IMR-90 (cell line): ENCODE results near the gene CAMP. TPM values are rescaled to one million over a fixed set of nuclear protein-coding genes. Genes with fewer than 3 reads are reported as not detected.

ENCODE experiments used
- ATAC-seq: fragments of 200-7000 bp; cut with Tn5 transposase; 2 replicates; pipeline ENCODE4 v1.9.1; 2020; ENCODE audit warnings: low read depth, mild to moderate bottlenecking, moderate library complexity
- BruUV-seq: library from RNA; stranded (reverse); fragments of 400-500 nt; replicated peaks from 2 replicates; lab custom pipeline; 2021; lab: Mats Ljungman, UMichigan
- CTCF ChIA-PET: fragments of 300-600 bp; formaldehyde crosslinking; extraction: SDS; loops from one replicate; lab custom pipeline; 2021; ENCODE audit warnings: antibody characterized with exemption; lab: Yijun Ruan, JAX
- POLR2A ChIA-PET: fragments of 300-600 bp; sonication (Branson Sonifier 250); formaldehyde crosslinking; loops from one replicate; lab custom pipeline; 2022; ENCODE audit warnings: antibody characterized with exemption; ENCODE audit not compliant: unreplicated experiment; lab: Charles Lee
- DNase-seq: peaks from one replicate; pipeline ENCODE4 v3.0.0; 2013
- H2AFZ ChIP-seq: replicated peaks from 2 replicates; pipeline ENCODE3; 2013; ENCODE audit warnings: low read length, mild to moderate bottlenecking; ENCODE audit not compliant: poor library complexity
- H2AK5ac ChIP-seq: 2 replicates; pipeline ENCODE4 v1.6.1; 2013; ENCODE audit warnings: low read depth, low read length, inconsistent platforms
- H2AK9ac ChIP-seq: replicated peaks from 2 replicates; pipeline ENCODE3; 2013; ENCODE audit warnings: mild to moderate bottlenecking, low read depth, low read length, moderate library complexity; ENCODE audit not compliant: poor library complexity
- H2BK120ac ChIP-seq: 2 replicates; pipeline ENCODE4 v1.6.1; 2013; ENCODE audit warnings: low read depth, low read length, inconsistent platforms
- H2BK15ac ChIP-seq: 3 replicates; pipeline ENCODE4 v1.6.1; 2013; ENCODE audit warnings: low read depth, low read length, inconsistent platforms
- H2BK20ac ChIP-seq: 2 replicates; pipeline ENCODE4 v1.6.1; 2013; ENCODE audit warnings: low read depth, mild to moderate bottlenecking, inconsistent platforms, low read length, moderate library complexity
- H2BK5ac ChIP-seq: 2 replicates; pipeline ENCODE4 v1.6.1; 2013; ENCODE audit warnings: mild to moderate bottlenecking, low read depth, low read length, inconsistent platforms; ENCODE audit not compliant: poor library complexity, severe bottlenecking
- H3K14ac ChIP-seq: replicated peaks from 2 replicates; pipeline ENCODE4 v1.6.1; 2013; ENCODE audit warnings: low read depth, low read length, inconsistent platforms
- H3K18ac ChIP-seq: 2 replicates; pipeline ENCODE4 v1.6.1; 2013; ENCODE audit warnings: low read depth, low read length, control low read depth
- H3K23ac ChIP-seq: 2 replicates; pipeline ENCODE4 v1.6.1; 2013; ENCODE audit warnings: low read depth, low read length, inconsistent platforms
- H3K27ac ChIP-seq: 2 replicates; pipeline ENCODE4 v1.5.1; 2013; ENCODE audit warnings: mild to moderate bottlenecking, control low read depth, low read length; ENCODE audit not compliant: insufficient read depth
- H3K27me3 ChIP-seq: 2 replicates; pipeline ENCODE4 v1.6.1; 2013; ENCODE audit warnings: low read length; ENCODE audit not compliant: control insufficient read depth, insufficient read depth
- H3K36me3 ChIP-seq: 2 replicates; pipeline ENCODE4 v1.6.1; 2013; ENCODE audit warnings: low read length, mixed read lengths; ENCODE audit not compliant: control insufficient read depth, insufficient read depth
- H3K4ac ChIP-seq: 2 replicates; pipeline ENCODE4 v1.6.1; 2013; ENCODE audit warnings: low read depth, low read length, inconsistent platforms
- H3K4me1 ChIP-seq: 2 replicates; pipeline ENCODE4 v1.6.1; 2013; ENCODE audit warnings: low read length, mixed read lengths; ENCODE audit not compliant: control insufficient read depth, insufficient read depth
- H3K4me2 ChIP-seq: 2 replicates; pipeline ENCODE4 v1.6.1; 2013; ENCODE audit warnings: low read depth, mild to moderate bottlenecking, control low read depth, low read length, moderate library complexity
- H3K4me3 ChIP-seq: 2 replicates; pipeline ENCODE4 v1.5.1; 2013; ENCODE audit warnings: low read depth, mild to moderate bottlenecking, control low read depth, low read length, moderate library complexity; ENCODE audit not compliant: insufficient read depth
- H3K56ac ChIP-seq: 2 replicates; pipeline ENCODE4 v1.6.1; 2013; ENCODE audit warnings: low read length, inconsistent platforms; ENCODE audit not compliant: insufficient read depth; ENCODE audit errors: extremely low read depth
- H3K79me1 ChIP-seq, 2 experiments: 2 replicates each; pipeline ENCODE4 v1.6.1; 2013; ENCODE audit warnings: low read length in 2 of 2, inconsistent platforms in 1 of 2, low read depth in 1 of 2
- H3K9ac ChIP-seq: 2 replicates; pipeline ENCODE4 v1.6.1; 2013; ENCODE audit warnings: low read depth, low read length, control low read depth
- H3K9me1 ChIP-seq: 2 replicates; pipeline ENCODE4 v1.6.1; 2013; ENCODE audit warnings: low read length, inconsistent platforms; ENCODE audit not compliant: insufficient read depth
- H3K9me3 ChIP-seq: 2 replicates; pipeline ENCODE4 v1.6.1; 2013; ENCODE audit warnings: low read length; ENCODE audit not compliant: control insufficient read depth, insufficient read depth
- H4K20me1 ChIP-seq: 2 replicates; pipeline ENCODE4 v1.6.1; 2013; ENCODE audit warnings: low read length, inconsistent platforms; ENCODE audit not compliant: insufficient read depth
- H4K5ac ChIP-seq: 2 replicates; pipeline ENCODE4 v1.6.1; 2013; ENCODE audit warnings: mild to moderate bottlenecking, low read depth, low read length, control low read depth
- H4K8ac ChIP-seq, 2 experiments: 2 replicates each; pipeline ENCODE4 v1.6.1; 2013; ENCODE audit warnings: low read depth in 2 of 2, low read length in 2 of 2, control low read depth in 1 of 2, inconsistent platforms in 1 of 2
- H4K91ac ChIP-seq: 2 replicates; pipeline ENCODE4 v1.6.1; 2013; ENCODE audit warnings: low read depth, low read length, inconsistent platforms; ENCODE audit not compliant: insufficient read depth
- BHLHE40 ChIP-seq: fragments of 150-350 bp; IDR thresholded peaks from 2 replicates; pipeline ENCODE4 v1.6.1; 2016; ENCODE audit warnings: mild to moderate bottlenecking, low read depth, low read length
- CHD1 ChIP-seq: IDR thresholded peaks from 2 replicates; pipeline ENCODE4 v1.6.1; 2012; ENCODE audit warnings: low read depth, low read length, improper control_type of control experiment
- ELK1 ChIP-seq: fragments of 150-350 bp; IDR thresholded peaks from 2 replicates; pipeline ENCODE4 v1.6.1; 2016; ENCODE audit warnings: low read depth, mild to moderate bottlenecking, low read length, moderate library complexity, borderline replicate concordance
- FOS ChIP-seq: fragments of 150-350 bp; IDR thresholded peaks from 2 replicates; pipeline ENCODE4 v1.6.1; 2016; ENCODE audit warnings: low read depth, low read length
- MAFK ChIP-seq: IDR thresholded peaks from 2 replicates; pipeline ENCODE4 v1.6.1; 2012; ENCODE audit warnings: low read depth, low read length, improper control_type of control experiment
- MAZ ChIP-seq: IDR thresholded peaks from 2 replicates; pipeline ENCODE4 v1.6.1; 2012; ENCODE audit warnings: low read depth, mild to moderate bottlenecking, low read length, improper control_type of control experiment, moderate library complexity, borderline replicate concordance
- MXI1 ChIP-seq: IDR thresholded peaks from 2 replicates; pipeline ENCODE4 v1.6.1; 2012; ENCODE audit warnings: low read depth, mild to moderate bottlenecking, low read length, moderate library complexity, borderline replicate concordance
- NFE2L2 ChIP-seq: fragments of 150-350 bp; IDR thresholded peaks from 2 replicates; pipeline ENCODE4 v1.6.1; 2016; ENCODE audit warnings: low read depth, mild to moderate bottlenecking, low read length
- POLR2A ChIP-seq: IDR thresholded peaks from 2 replicates; pipeline ENCODE4 v1.6.1; 2012; ENCODE audit warnings: mild to moderate bottlenecking, low read depth, low read length
- RAD21 ChIP-seq: IDR thresholded peaks from 2 replicates; pipeline ENCODE4 v1.6.1; 2012; ENCODE audit warnings: low read length, improper control_type of control experiment
- RFX5 ChIP-seq: IDR thresholded peaks from 2 replicates; pipeline ENCODE4 v1.8.0; 2012; ENCODE audit warnings: low read depth, mild to moderate bottlenecking, low read length, moderate library complexity
- USF2 ChIP-seq: fragments of 150-350 bp; IDR thresholded peaks from 2 replicates; pipeline ENCODE4 v1.6.1; 2017; ENCODE audit warnings: mild to moderate bottlenecking, antibody characterized with exemption, low read length, low read depth
- WGBS, 2 experiments: methylation state at CpG; one replicate each; pipeline versions ENCODE4 v1.1.5 to v1.1.7; 2013; ENCODE audit warnings: missing lambda C conversion rate in 2 of 2; ENCODE audit not compliant: insufficient read length in 1 of 2; ENCODE audit errors: extremely low coverage in 2 of 2; 5-methylcytosine and 5-hydroxymethylcytosine counted together
- dilution Hi-C: fragments of 300-500 bp; cut with HindIII; formaldehyde crosslinking; loops from one replicate; pipeline ENCODE4 v1.14.3; 2018; ENCODE audit warnings: low sequenced_read_pairs; ENCODE audit not compliant: unreplicated experiment
- in situ Hi-C: fragments of 300-500 bp; cut with MboI; formaldehyde crosslinking; loops from 3 replicates; pipeline ENCODE4 v1.14.3; 2019; ENCODE audit warnings: low sequenced_read_pairs, inconsistent platforms, mixed read lengths
- intact Hi-C: fragments of 100-400 bp; cut with micrococcal nuclease; formaldehyde crosslinking; loops from 2 replicates; pipeline ENCODE4 v1.10.0; 2022
- polyA plus RNA-seq, 3 experiments: library from polyadenylated mRNA; depleted of rRNA; stranded (reverse); fragments of >200 nt; gene quantifications; 2 replicates each; pipeline ENCODE4 v1.2.3, GENCODE V29; 2012; ENCODE audit warnings: low replicate concordance in 1 of 3
- total RNA-seq: library from RNA; depleted of rRNA; stranded (reverse); fragments of >200 nt; gene quantifications from 2 replicates; pipeline ENCODE4 v1.2.3, GENCODE V29; 2012
- TF ChIP-seq, protein P1 (sequence below): conservative IDR thresholded peaks from 2 replicates; pipeline ENCODE4 v1.5.1; 2012; ENCODE audit warnings: mild to moderate bottlenecking, low read depth, low read length, improper control_type of control experiment

The CAMP gene
- total and polyA plus RNA-seq, 2 of the 4 experiments (the other 2 are of a cell fraction): not detected

DNA sequence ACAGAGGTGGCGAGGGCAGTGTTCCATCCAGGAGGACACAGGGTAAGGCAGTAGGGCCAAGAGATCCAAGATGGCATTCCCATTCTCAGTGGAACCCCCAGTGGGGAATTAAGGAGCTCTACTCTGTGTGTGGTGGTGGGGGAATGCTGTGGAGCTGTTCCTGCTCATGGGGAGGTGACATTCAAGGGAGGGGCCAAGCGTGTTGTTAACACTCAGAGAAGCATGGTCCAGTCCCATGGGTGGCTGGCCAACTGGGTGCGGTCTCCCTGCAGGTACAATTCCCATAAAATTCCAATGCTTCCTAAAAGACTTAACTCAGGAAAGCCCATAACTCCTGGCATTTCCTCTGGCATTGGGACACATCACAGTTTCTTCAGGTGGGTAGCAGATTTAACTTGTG lies 2.3 kb downstream of the CAMP start:
- Histone ChIP-seq H3K27ac (no peak overlapping the region), H4K20me1 (no peaks in the 10 kb centered on the region), H3K4me2 (no peak overlapping the region), H2AK9ac (no peak overlapping the region), H3K56ac (no peak overlapping the region), H3K9ac (no peak overlapping the region), H2AK5ac (no peak overlapping the region), H2BK20ac (no peak overlapping the region), H2BK5ac (no peak overlapping the region), H3K9me3 (no peaks in the 10 kb centered on the region), H2AFZ (no peak overlapping the region), H3K4ac (no peak overlapping the region), H3K14ac (no peak overlapping the region), H4K5ac (no peak overlapping the region), H3K9me1 (no peaks in the 10 kb centered on the region), H3K4me1 (no peaks in the 10 kb centered on the region), H3K18ac (no peak overlapping the region), H2BK120ac (no peak overlapping the region), H2BK15ac (no peak overlapping the region), H3K23ac (no peak overlapping the region), H3K36me3 (no peaks in the 10 kb centered on the region), H3K4me3 (no peak overlapping the region), H3K79me1 (no peaks in the 10 kb centered on the region), H4K91ac (no peak overlapping the region), H3K27me3 (peaks cover 38% of the 10 kb centered on the region), H4K8ac (no peak overlapping the region)
- no TSS peak for BruUV-seq
- CTCF ChIA-PET: no interaction called here
- dilution Hi-C loops (no loop called here), in situ Hi-C loops (no loop called here), intact Hi-C loops (no loop called here)
- ATAC-seq (no peak), DNase-seq (no peak)
- POLR2A ChIA-PET: no interaction called here
- 60% methylated on average over 1 of the region's 3 CpGs; no CpG with 5 or more reads in 1 of the 2 experiments for WGBS, 2 experiments
- TF ChIP-seq BHLHE40 (no peak), POLR2A (no peak), MXI1 (no peak), USF2 (no peak), NFE2L2 (no peak), CHD1 (no peak), MAZ (no peak), RAD21 (no peak), ELK1 (no peak), FOS (no peak), MAFK (no peak), RFX5 (no peak)
- TF ChIP-seq, protein P1, sequence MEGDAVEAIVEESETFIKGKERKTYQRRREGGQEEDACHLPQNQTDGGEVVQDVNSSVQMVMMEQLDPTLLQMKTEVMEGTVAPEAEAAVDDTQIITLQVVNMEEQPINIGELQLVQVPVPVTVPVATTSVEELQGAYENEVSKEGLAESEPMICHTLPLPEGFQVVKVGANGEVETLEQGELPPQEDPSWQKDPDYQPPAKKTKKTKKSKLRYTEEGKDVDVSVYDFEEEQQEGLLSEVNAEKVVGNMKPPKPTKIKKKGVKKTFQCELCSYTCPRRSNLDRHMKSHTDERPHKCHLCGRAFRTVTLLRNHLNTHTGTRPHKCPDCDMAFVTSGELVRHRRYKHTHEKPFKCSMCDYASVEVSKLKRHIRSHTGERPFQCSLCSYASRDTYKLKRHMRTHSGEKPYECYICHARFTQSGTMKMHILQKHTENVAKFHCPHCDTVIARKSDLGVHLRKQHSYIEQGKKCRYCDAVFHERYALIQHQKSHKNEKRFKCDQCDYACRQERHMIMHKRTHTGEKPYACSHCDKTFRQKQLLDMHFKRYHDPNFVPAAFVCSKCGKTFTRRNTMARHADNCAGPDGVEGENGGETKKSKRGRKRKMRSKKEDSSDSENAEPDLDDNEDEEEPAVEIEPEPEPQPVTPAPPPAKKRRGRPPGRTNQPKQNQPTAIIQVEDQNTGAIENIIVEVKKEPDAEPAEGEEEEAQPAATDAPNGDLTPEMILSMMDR: no peak
